ENCODE data around the gene TRMT2A. TPM values are rescaled to one million over a fixed set of nuclear protein-coding genes. Genes with fewer than 3 reads are reported as not detected.
A peak's percentile ranks its signal among the peaks of the same experiment; 100 is the strongest.

Gene TRMT2A
- total and polyA plus RNA-seq, 5 donors: 23.1 to 32.0 (median 28.0) TPM

GRCh38 chr22:20139391-20140106 is 22.5 kb upstream of the TRMT2A start:
- DNase-seq: peak in 2 of 3 donors; percentile 53 to 55
- intact Hi-C loops (cut with DNase I): no loop called here
- Histone ChIP-seq H3K27me3 (ENCODE audit: control insufficient read depth, insufficient read depth) (no peaks in the 10 kb centered on the region), H3K27ac (ENCODE audit: low read length) (no peak overlapping the region), H3K9me3 (ENCODE audit: control insufficient read depth, low read length) (no peaks in the 10 kb centered on the region), H3K4me3 (ENCODE audit: low read length) (no peak overlapping the region), H3K4me1 (ENCODE audit: control insufficient read depth, insufficient read depth, low read length) (peaks cover 14% of the 10 kb centered on the region)
- ATAC-seq: no peak
- 93% methylated on average over 36 of the region's 36 CpGs for WGBS

- H3K4me1 ChIP-seq (ENCODE audit: control insufficient read depth, insufficient read depth, low read length): peaks cover 16% of the 10 kb centered on the region
- WGBS: 80% methylated on average over 16 of the region's 16 CpGs
- DNase-seq (peak in 2 of 3 donors; percentile 44 to 62), ATAC-seq (peak in 1 of 2 donors; percentile 1)
- no peak overlapping the region for H3K4me3 ChIP-seq (ENCODE audit: low read length)
- H3K9me3 ChIP-seq (ENCODE audit: control insufficient read depth, low read length): no peaks in the 10 kb centered on the region
- no peak overlapping the region for H3K27ac ChIP-seq (ENCODE audit: low read length)
- intact Hi-C loops (cut with DNase I): no loop called here
- H3K27me3 ChIP-seq (ENCODE audit: control insufficient read depth, insufficient read depth): no peaks in the 10 kb centered on the region
These were observed 21.8 kb upstream of the TRMT2A start for GRCh38 chr22:20138868-20139267.

GRCh38 chr22:20138417-20138738 is 21.4 kb upstream of the TRMT2A start:
- WGBS: 38% methylated on average over 4 of the region's 4 CpGs
- Histone ChIP-seq H3K9me3 (ENCODE audit: control insufficient read depth, low read length) (no peaks in the 10 kb centered on the region), H3K4me3 (ENCODE audit: low read length) (no peak overlapping the region), H3K27me3 (ENCODE audit: control insufficient read depth, insufficient read depth) (no peaks in the 10 kb centered on the region), H3K4me1 (ENCODE audit: control insufficient read depth, insufficient read depth, low read length) (peaks cover 18% of the 10 kb centered on the region), H3K27ac (ENCODE audit: low read length) (peak overlapping the region; percentile 44)
- intact Hi-C loops (cut with DNase I): no loop called here
- no peak for DNase-seq
- peak; percentile 3 to 15 for ATAC-seq

- Histone ChIP-seq H3K9me3 (ENCODE audit: control insufficient read depth, low read length) (no peaks in the 10 kb centered on the region), H3K4me1 (ENCODE audit: control insufficient read depth, insufficient read depth, low read length) (peaks cover 18% of the 10 kb centered on the region), H3K27ac (ENCODE audit: low read length) (peak overlapping the region; percentile 44), H3K4me3 (ENCODE audit: low read length) (no peak overlapping the region), H3K27me3 (ENCODE audit: control insufficient read depth, insufficient read depth) (no peaks in the 10 kb centered on the region)
- WGBS: 24% methylated on average over 26 of the region's 26 CpGs
- intact Hi-C loops (cut with DNase I): no loop called here
- DNase-seq (peak; percentile 48 to 85 (median 81)), ATAC-seq (peak; percentile 50 to 67)
These were observed 20.8 kb upstream of the TRMT2A start for GRCh38 chr22:20137671-20138416.

- no peak for ATAC-seq
- intact Hi-C loops (cut with DNase I): no loop called here
- Histone ChIP-seq H3K9me3 (ENCODE audit: control insufficient read depth, low read length) (no peaks in the 10 kb centered on the region), H3K4me1 (ENCODE audit: control insufficient read depth, insufficient read depth, low read length) (peaks cover 18% of the 10 kb centered on the region), H3K4me3 (ENCODE audit: low read length) (no peak overlapping the region), H3K27me3 (ENCODE audit: control insufficient read depth, insufficient read depth) (no peaks in the 10 kb centered on the region), H3K27ac (ENCODE audit: low read length) (no peak overlapping the region)
- WGBS: 67% methylated on average over 13 of the region's 13 CpGs
- DNase-seq: no peak
These were observed 20.1 kb upstream of the TRMT2A start for GRCh38 chr22:20137113-20137512.

- 92% methylated on average over 5 of the region's 5 CpGs for WGBS
These were observed 19.5 kb upstream of the TRMT2A start for GRCh38 chr22:20136603-20136873.

GRCh38 chr22:20135806-20136602 is 19.0 kb upstream of the TRMT2A start:
- WGBS: 69% methylated on average over 25 of the region's 25 CpGs
- DNase-seq: peak in 1 of 3 donors; percentile 68
- Histone ChIP-seq H3K4me3 (ENCODE audit: low read length) (no peak overlapping the region), H3K4me1 (ENCODE audit: control insufficient read depth, insufficient read depth, low read length) (peaks cover 18% of the 10 kb centered on the region), H3K27ac (ENCODE audit: low read length) (no peak overlapping the region), H3K9me3 (ENCODE audit: control insufficient read depth, low read length) (no peaks in the 10 kb centered on the region), H3K27me3 (ENCODE audit: control insufficient read depth, insufficient read depth) (no peaks in the 10 kb centered on the region)
- intact Hi-C loops (cut with DNase I): no loop called here
- ATAC-seq: no peak

More at GRCh38 chr22:20136603-20136873, 19.5 kb upstream of the TRMT2A start:
- DNase-seq (no peak), ATAC-seq (no peak)
- H3K4me1 ChIP-seq (ENCODE audit: control insufficient read depth, insufficient read depth, low read length): peaks cover 18% of the 10 kb centered on the region
- H3K9me3 ChIP-seq (ENCODE audit: control insufficient read depth, low read length): no peaks in the 10 kb centered on the region
- H3K4me3 ChIP-seq (ENCODE audit: low read length): no peak overlapping the region
- intact Hi-C loops (cut with DNase I): no loop called here
- H3K27me3 ChIP-seq (ENCODE audit: control insufficient read depth, insufficient read depth): no peaks in the 10 kb centered on the region
- no peak overlapping the region for H3K27ac ChIP-seq (ENCODE audit: low read length)

- intact Hi-C loops (cut with DNase I): no loop called here
- Histone ChIP-seq H3K9me3 (ENCODE audit: control insufficient read depth, low read length) (no peaks in the 10 kb centered on the region), H3K27me3 (ENCODE audit: control insufficient read depth, insufficient read depth) (no peaks in the 10 kb centered on the region), H3K4me3 (ENCODE audit: low read length) (no peak overlapping the region), H3K4me1 (ENCODE audit: control insufficient read depth, insufficient read depth, low read length) (peaks cover 19% of the 10 kb centered on the region), H3K27ac (ENCODE audit: low read length) (no peak overlapping the region)
- DNase-seq: no peak
- 44% methylated on average over 4 of the region's 4 CpGs for WGBS
- no peak for ATAC-seq
These were observed 18.2 kb upstream of the TRMT2A start for GRCh38 chr22:20135265-20135664.

GRCh38 chr22:20133930-20134549 is 17.0 kb upstream of the TRMT2A start:
- no peak overlapping the region for H3K4me3 ChIP-seq (ENCODE audit: low read length)
- no peaks in the 10 kb centered on the region for H3K9me3 ChIP-seq (ENCODE audit: control insufficient read depth, low read length)
- no peak overlapping the region for H3K27ac ChIP-seq (ENCODE audit: low read length)
- ATAC-seq (no peak), DNase-seq (peak in 1 of 3 donors; percentile 63)
- 72% methylated on average over 12 of the region's 12 CpGs for WGBS
- H3K4me1 ChIP-seq (ENCODE audit: control insufficient read depth, insufficient read depth, low read length): peaks cover 20% of the 10 kb centered on the region
- no peaks in the 10 kb centered on the region for H3K27me3 ChIP-seq (ENCODE audit: control insufficient read depth, insufficient read depth)
- intact Hi-C loops (cut with DNase I): no loop called here

GRCh38 chr22:20132686-20133246 is 15.7 kb upstream of the TRMT2A start:
- peak overlapping the region; percentile 89 for H3K4me3 ChIP-seq (ENCODE audit: low read length)
- DNase-seq (peak in 1 of 3 donors; percentile 67), ATAC-seq (no peak)
- H3K27ac ChIP-seq (ENCODE audit: low read length): no peak overlapping the region
- peaks cover 20% of the 10 kb centered on the region for H3K4me1 ChIP-seq (ENCODE audit: control insufficient read depth, insufficient read depth, low read length)
- no peaks in the 10 kb centered on the region for H3K9me3 ChIP-seq (ENCODE audit: control insufficient read depth, low read length)
- H3K27me3 ChIP-seq (ENCODE audit: control insufficient read depth, insufficient read depth): no peaks in the 10 kb centered on the region
- intact Hi-C loops (cut with DNase I): no loop called here
- WGBS: 50% methylated on average over 16 of the region's 16 CpGs

Measured in right cardiac atrium (tissue), 5 donors.